Measurements from ENCODE around the gene ADAMTS14.
"Not testable (repeated sequence)": the region's sequence is repeated elsewhere in the genome, so short reads cannot be mapped to it uniquely, and the experiment has no call there.

The ADAMTS14 gene

GRCh38 chr10:70658582-70659136 lies 13.6 kb upstream of the ADAMTS14 start:
- no peak for DNase-seq (ENCODE audit: low read depth, low spot score)

GRCh38 chr10:70659306-70659705 lies 13.0 kb upstream of the ADAMTS14 start:
- DNase-seq (ENCODE audit: low read depth, low spot score) = no peak

GRCh38 chr10:70660722-70661121 lies 11.6 kb upstream of the ADAMTS14 start:
- no peak for DNase-seq (ENCODE audit: low read depth, low spot score)

GRCh38 chr10:70661623-70662361 lies 10.5 kb upstream of the ADAMTS14 start:
- no peak for DNase-seq (ENCODE audit: low read depth, low spot score)

DNA sequence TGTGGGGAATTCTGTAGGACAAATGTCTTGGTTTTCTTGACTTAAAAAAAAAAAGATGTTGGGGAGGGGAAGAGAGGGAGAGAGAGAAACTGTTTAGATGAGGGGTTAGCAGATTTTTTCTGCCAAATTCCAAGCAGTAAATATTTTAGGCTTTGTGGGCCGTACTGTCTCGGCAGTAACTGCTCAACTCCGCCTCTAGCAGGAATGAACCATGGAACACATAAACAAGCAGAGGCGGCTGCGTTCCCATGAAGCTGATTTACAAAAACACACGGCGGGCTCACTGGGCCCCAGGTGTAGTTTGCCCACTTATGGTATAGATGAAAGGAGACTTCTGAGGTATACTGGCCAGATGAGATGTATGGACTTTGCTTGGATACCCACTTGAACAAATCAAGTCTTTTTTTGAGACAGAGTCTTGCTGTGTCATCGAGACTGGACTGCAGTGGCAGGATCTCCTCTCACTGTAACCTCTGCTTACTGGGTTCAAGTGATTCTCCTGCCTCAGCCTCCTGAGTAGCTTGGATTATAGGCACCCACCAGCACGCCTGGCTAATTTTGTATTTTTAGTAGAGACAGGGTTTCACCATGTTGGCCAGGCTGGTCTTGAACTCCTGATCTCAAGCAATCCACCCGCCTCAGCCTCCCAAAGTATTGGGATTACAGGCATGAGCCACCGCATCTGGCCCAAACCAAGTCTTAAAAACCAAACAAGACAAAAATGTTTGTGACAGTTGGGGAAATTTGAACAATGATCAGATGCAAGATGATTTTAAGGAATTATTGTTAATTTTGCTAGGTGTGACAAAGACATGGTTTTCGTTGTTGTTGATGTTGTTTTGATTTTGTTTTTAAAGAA lies 9.7 kb upstream of the ADAMTS14 start:
- peak; percentile 81 for DNase-seq (ENCODE audit: low read depth, low spot score)

- DNase-seq (ENCODE audit: low read depth, low spot score) = peak; percentile 33
Measured at GRCh38 chr10:70663458-70664409, 8.6 kb upstream of the ADAMTS14 start.

- DNase-seq (ENCODE audit: low read depth, low spot score) = peak; percentile 94
Measured at GRCh38 chr10:70664702-70665195, 7.6 kb upstream of the ADAMTS14 start.

DNA sequence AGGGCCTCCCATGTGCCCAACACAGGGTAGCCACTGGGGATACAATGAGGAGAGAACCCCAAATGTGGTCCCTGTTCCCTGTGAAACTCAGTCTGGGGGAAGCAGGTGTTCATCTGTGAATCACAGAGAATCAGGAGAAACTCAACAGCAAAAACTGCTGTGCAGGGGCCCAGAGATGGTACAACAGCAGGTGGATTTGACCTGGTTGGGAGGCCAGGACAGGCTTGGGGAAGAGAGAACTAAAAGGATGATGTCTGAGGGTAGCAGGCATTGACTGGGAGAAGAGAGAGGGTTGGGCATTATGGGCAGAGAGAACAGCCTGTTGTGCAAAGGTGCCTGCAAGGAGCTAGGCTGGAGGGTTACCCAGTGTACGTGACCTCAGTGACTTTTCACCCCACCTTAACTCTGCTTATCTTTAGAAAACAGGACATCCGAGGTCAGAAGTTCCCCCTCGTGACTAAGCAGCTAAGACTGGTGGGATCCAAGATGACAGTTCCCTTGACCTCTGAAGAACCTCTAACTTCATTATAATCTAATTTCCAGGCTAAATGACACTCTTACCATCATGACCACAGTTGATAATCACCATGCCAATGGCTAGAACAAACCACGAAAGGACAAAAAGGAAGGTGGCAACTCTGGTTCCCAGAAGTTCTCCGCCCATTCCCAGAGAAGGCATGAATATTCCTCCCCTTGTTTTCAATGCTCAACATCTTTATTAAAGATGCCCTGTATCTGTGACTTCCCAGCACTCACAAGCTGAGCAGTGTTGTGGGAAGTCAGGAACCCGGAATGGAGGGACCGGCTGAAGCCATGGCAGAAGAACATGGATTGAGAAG lies 5.1 kb upstream of the ADAMTS14 start:
- peak; percentile 53 for DNase-seq (ENCODE audit: low read depth, low spot score)

DNA sequence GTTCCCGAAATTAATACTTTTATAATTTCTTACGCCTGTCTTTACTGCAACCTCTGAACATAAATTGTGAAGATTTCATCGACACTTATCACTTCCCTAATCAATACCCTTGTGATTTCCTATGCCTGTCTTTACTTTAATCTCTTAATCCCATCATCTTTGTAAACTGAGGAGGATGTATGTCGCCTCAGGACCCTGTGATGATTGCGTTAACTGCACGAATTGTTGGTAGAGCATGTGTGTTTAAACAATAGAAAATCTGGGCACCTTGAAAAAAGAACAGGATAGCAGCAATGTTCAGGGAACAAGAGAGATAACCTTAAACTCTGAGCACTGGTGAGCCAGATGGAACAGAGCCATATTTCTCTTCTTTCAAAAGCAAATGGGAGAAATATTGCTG lies 4.5 kb upstream of the ADAMTS14 start:
- DNase-seq (ENCODE audit: low read depth, low spot score) = not testable (repeated sequence)

GRCh38 chr10:70668454-70668970 lies 3.8 kb upstream of the ADAMTS14 start:
- DNase-seq (ENCODE audit: low read depth, low spot score) = no peak

DNA sequence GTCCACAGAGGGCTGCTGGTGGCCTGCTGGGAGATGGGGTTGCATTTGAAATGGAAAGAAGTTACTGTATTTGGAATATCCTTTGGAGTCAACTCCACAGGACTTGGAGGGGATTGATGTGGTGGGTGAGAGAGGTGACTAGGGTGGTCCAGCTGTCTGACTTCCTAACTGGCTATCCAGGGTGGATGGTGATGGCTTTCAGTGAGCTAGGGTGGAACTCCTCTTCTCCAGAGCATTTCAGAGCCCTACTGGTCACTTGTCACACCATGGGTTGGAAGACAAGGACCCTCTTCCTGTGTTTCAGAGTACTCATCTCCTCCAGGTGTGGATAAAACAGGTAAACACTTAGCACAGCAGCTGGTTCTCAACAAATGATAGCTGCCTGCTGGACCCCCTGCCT lies 3.3 kb upstream of the ADAMTS14 start:
- no peak for DNase-seq (ENCODE audit: low read depth, low spot score)

DNA sequence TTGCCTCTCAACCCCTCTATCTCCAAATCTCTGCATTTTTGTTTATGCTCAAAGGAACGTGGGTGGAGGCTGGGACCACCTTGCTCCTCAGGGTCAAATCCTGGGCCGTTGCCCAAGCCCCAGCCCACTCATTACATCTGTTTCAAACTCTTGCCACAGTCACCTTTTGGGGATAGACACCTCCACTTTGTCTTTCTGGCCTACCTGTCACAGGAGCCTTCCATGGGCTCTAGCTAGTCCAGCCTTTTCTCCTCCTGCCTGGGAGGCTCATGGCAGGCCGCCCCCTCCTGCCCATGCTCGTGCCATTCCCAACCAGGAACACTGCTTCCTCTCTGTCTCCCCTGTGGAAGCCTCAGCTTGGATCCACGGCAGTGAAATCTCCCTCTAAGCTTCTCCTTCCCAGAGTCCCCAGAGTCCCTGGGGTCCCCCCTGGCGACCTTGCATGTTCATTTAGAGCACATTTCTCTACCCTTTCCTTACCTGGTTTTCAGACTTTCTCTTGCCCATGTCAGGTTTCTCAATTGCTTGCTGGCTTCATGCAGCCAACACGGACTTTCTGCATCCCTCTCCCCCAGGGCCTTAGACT lies 2.5 kb upstream of the ADAMTS14 start:
- DNase-seq (ENCODE audit: low read depth, low spot score) = no peak

- no peak for DNase-seq (ENCODE audit: low read depth, low spot score)
Measured at GRCh38 chr10:70671619-70672164, 614 bp upstream of the ADAMTS14 start.

GRCh38 chr10:70673043-70673928 lies 980 bp downstream of the ADAMTS14 start:
- DNase-seq (ENCODE audit: low read depth, low spot score) = peak; percentile 93

DNA sequence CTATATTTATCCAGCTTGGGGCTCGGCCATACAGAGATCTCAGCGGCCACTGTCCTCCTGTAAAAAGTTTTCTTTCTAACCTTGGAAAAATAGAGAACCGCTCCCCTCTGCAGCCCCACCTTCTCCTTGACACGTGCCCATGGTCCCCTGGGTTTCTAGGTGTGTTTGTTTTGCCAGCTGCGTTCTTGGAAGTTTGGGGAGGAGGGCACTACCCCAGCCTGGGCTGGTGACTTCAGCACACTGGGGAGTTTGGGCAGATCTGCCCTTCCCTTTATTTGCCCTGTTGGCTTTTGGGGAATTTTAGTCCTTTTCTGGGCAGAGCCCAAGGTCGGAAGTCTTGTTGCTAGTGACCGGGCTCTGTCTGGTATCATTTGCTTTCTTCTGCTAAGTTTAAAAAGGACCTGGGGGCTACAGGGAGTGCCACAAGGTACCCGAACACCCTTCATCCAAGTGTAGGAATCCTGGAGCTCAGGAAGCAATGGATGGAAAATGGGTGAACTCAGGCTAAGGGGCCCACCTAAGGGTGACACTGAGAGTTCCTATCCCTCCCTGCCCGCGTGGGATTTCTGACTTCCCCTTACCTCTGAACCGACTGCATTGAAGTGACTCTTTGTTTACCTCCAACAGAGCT lies 1.7 kb downstream of the ADAMTS14 start:
- DNase-seq (ENCODE audit: low read depth, low spot score) = no peak

- DNase-seq (ENCODE audit: low read depth, low spot score) = no peak
Measured at GRCh38 chr10:70674560-70675495, 2.5 kb downstream of the ADAMTS14 start.

All from astrocyte of the hippocampus (primary cell).